Measurements from ENCODE around the gene PLEKHN1.

- TF ChIP-seq, protein P1, sequence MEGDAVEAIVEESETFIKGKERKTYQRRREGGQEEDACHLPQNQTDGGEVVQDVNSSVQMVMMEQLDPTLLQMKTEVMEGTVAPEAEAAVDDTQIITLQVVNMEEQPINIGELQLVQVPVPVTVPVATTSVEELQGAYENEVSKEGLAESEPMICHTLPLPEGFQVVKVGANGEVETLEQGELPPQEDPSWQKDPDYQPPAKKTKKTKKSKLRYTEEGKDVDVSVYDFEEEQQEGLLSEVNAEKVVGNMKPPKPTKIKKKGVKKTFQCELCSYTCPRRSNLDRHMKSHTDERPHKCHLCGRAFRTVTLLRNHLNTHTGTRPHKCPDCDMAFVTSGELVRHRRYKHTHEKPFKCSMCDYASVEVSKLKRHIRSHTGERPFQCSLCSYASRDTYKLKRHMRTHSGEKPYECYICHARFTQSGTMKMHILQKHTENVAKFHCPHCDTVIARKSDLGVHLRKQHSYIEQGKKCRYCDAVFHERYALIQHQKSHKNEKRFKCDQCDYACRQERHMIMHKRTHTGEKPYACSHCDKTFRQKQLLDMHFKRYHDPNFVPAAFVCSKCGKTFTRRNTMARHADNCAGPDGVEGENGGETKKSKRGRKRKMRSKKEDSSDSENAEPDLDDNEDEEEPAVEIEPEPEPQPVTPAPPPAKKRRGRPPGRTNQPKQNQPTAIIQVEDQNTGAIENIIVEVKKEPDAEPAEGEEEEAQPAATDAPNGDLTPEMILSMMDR (IDR thresholded peaks at IDR 0.05; ENCODE audit: insufficient read depth, low read length, poor library complexity, severe bottlenecking) = no peak
- TF ChIP-seq EZH2phosphoT487 (conservative IDR thresholded peaks at IDR 0.05; ENCODE audit: low read length) = no peak
Measured at GRCh38 chr1:982765-983436, 16.6 kb downstream of the PLEKHN1 start.

Data from SU-DHL-6 (cell line).